NCI-H2196 treated with DMSO at 0.1 percent for 48 hours (cell line): ENCODE measurements around the gene CATSPER2.
"Not testable (repeated sequence)": the region's sequence is repeated elsewhere in the genome, so short reads cannot be mapped to it uniquely, and the experiment has no call there.

ENCODE experiments used
- DNase-seq: peaks from one replicate; lab custom pipeline; 2025; ENCODE audit not compliant: unreplicated experiment; lab: John Stamatoyannopoulos, UW

Gene CATSPER2

DNA sequence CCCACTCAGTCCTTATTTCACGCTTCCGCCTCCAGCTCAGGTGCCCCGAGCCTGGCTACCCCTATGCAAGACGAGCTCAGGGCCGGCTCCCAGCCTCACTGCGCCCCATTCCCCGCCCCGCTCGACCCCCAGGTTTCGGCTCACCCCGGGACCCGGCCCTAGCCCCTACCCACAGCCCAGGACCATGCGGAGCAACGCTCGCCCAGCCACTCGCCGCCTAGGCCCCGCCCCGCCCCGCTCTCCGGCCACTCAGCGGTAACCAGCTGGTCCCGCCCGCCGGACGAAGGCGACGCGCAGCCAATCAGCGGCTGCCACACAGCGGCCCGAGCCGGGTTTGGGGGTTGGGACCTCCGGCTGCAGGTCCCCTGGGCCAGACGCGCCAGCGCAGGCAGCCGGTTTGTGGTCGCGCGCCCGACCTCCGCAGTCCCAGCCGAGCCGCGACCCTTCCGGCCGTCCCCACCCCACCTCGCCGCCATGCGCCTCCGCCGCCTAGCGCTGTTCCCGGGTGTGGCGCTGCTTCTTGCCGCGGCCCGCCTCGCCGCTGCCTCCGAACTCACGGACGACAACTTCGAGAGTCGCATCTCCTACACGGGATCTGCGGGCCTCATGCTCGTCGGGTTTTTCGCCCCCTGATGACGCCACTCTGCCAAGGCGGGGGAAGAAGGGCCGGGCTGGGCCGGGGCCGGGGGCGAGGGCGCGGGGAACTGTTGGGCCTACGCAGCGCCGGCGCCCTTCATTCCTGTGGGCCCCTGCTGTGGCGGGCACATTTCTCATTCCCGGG lies at the start of gene CATSPER2:
CATSPER2 (minus strand) TSS at position 196 of the 781 bp plus-strand sequence. CDS start 783 bp downstream, outside the sequence.
- no peak for DNase-seq

DNA sequence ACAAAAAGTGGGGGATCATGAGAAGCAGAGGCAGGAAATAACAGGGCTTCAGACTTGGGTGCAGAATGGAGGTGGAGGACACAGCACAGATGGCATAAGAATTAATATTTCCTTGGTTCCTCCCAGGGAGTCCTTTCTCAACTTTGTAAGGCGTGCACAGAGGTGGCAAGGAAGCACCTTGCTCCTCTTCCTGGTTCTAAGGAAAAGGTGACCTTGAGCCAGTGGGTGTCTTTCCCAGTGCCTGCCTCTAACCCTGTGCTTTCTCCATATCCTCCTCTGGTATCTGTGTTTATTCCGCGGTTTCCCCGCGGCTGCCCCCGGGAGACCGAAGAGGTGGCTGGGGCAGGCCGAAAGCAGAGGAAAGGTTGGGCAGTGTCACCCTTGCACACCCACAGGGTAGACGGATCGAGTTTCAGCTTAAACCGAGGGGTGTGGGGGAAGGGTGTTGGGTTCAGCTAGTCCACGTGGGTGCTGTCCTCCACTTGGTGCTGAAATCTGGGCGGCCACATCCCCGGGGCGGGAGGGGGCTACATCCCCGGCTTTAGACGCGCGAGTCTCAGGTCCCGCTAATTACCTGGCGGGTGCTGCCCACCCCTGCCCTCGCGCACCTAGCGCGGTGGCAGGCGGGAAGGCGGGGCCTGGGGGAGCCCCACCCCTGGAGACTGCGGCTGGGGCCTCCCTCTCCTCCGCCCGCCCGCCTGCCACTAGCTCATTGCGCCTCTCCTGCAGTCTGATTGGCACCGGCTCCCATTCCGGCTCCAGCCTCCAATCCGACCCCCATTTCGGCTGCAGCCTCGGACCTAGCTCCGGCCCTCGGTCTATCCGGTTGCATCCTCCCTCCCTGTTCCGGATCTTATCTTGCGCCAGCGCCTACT lies 44.7 kb upstream of the CATSPER2 start, which contains the start of gene CKMT1A:
CKMT1A (plus strand) TSS at position 712 of the 875 bp plus-strand sequence. CDS start 192 bp downstream, outside the sequence.
- DNase-seq: not testable (repeated sequence)

GRCh38 chr15:43692679-43693078 lies 44.0 kb upstream of the CATSPER2 start:
- not testable (repeated sequence) for DNase-seq

- not testable (repeated sequence) for DNase-seq
Measured at GRCh38 chr15:43689604-43690301, 41.1 kb upstream of the CATSPER2 start.

DNA sequence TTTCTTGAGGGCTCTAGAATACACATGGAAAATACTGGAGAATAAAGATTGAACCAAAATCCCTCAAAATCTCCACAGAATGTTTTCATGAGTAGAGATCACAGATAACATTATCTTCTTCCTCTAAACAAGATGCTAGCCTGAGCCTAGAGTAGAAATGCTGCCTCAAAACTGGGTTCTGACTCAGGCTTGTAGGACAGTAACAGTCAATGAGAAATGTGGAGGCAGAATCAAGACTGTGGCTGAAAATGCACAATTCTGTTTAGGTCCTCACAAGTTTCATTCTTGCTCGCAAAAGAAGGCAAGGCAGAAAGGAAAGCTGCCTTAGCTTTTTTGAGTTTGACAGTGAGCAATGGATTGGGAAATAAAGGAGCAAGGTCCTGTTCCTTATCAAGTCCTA lies 25.5 kb upstream of the CATSPER2 start:
- not testable (repeated sequence) for DNase-seq

DNA sequence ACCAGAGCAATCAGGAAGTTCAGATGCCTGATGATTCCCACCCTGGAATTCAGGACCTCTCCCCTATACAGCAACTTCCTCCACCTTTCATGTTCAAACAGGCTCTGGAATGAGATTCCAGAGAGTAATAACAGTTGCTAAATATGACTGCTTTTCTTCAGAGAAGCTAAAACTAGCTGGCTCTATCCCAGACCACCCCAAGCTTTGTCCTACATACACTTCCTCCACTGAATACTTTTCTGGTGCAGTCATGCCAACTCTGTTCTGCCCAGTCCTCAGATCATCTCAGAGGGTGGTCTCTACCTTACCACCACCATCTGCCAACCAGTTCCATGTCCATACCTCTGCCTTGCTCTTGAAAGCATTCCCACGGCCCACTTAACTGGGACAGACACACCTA lies 17.5 kb upstream of the CATSPER2 start:
- DNase-seq: not testable (repeated sequence)

DNA sequence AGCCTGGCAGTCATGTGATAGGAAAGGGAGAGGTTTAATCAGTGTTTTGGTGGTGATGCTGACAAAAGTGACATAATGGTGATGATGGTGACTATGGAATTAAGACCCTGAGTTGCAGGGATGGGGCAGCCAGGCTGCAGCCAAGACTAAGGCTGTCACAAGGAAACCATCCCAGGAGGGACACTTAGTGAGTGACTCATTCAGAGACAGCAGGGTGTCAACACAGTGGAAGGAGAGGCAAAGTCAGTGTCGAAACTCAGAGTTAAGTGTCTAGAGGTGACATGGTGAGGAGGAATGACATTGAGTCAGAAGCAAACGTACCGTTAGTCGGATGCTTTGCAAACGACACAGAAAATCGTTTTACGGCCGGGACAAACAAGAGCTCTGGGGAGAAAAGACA lies 14.7 kb upstream of the CATSPER2 start:
- DNase-seq: not testable (repeated sequence)

GRCh38 chr15:43662293-43662692 lies 13.6 kb upstream of the CATSPER2 start:
- DNase-seq: not testable (repeated sequence)

DNA sequence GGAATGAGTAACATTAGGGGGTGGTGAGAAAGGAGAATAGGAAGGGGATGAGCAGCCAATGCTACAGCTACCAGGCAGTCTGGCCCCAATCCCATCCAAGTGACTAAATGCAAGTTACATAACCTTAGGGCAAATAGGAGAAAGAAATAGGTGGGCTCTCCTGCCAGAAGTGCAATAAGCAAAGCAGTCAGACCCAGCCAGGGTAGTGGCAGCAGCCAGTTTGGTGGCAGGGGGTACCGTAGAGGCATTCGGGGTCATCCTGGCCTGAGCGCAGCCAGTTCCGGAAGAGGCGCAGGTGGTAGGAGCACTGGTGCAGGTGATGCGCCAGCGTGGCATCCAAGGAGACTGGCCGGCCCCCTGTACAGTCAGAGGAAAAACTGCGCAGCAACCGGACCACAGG lies 11.1 kb upstream of the CATSPER2 start:
- not testable (repeated sequence) for DNase-seq

DNA sequence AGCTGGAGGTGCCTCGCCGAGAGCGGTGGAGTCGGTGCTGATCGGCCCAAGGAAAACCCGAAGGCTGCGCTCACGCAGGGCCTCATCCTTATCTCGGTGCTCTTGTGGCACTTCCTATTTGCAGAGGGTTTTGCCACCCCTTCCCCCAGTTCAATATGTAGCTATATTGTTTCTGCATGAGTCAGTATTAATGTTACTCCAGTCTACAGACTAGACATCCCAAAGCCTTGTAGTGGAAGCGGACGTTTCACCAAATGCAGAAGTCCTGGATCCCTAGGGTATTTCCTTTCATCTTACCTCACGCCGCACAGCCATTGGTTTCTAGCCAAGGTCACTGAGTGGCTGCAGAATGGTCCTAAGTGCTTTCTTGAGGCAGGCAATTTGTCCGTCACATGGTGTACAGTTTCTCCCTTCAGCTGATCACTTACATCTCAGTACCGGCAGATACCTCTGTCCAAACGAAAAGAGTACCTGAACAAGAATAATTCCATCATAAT lies 834 bp upstream of the CATSPER2 start:
- DNase-seq: not testable (repeated sequence)

GRCh38 chr15:43638464-43639204 lies 10.0 kb downstream of the CATSPER2 start:
- DNase-seq: not testable (repeated sequence)

DNA sequence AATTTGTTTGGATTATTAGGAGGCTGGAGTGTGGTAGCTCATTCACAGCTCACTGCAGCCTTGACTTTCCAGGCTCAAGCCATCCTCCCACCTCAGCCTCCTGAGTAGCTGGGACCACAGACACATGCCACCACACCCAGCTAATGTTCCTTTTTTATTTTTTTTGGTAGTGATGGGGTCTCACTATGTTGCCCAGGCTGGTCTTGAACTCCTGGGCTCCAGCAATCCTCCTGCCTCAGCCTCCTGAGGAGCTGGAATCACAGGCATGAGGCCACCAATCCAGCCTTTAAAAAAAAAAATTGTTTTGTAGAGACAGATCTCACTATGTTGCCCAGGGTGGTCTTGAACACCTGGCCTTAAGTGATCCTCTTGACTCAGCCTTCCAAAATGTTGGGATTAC lies 21.7 kb downstream of the CATSPER2 start:
- DNase-seq: not testable (repeated sequence)

DNA sequence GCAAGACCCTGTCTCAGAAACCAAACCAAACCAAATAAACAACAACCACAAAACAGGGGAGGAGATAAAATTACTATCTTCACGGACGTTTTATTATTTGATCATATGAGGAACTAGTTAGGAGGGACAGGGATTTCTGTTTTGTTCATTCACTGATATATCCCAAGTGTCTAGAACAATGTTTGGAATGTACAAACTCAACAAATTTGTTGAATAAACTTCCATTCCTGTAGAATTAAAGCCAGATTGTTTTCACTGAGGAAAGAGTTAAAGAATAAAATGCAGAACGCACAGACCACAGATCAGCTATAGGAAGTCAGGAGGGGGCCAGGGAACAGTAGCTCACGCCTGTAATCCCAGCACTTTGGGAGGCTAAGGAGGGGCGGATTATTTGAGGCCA lies 23.5 kb downstream of the CATSPER2 start:
- DNase-seq: no peak

DNA sequence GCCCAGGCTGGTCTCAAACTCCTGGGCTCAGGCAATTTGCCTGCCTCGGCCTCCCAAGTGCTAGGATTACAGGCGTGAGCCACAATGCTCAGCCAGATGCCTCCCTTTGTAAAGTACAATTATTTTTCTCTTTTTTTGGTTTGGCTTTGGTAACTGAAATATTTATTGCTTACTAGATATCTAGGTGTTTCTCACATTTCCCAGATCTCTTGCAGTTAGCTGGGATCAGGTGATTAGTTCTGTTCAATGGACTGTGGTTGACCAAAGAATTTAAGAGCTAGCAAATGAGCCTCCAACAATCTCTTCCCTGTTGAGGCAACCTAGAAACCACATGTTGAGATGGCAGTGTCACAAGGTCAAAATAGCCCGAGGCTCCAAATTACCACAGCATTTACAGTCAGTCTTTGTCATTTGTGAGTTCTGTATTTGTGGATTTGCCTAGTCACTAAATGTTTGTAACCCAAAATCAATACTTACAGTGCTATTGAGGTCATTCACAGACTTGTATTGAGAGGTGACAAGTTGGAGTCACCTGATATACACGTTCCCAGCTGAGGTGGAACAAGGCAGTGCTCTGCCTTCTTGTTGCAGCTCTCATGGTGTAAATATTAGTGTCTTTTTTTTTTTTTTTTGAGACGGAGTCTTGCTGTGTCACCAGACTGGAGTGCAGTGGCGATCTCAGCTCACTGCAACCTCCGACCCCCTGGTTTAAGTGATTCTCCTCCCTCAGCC lies 26.4 kb downstream of the CATSPER2 start:
- DNase-seq: not testable (repeated sequence)

DNA sequence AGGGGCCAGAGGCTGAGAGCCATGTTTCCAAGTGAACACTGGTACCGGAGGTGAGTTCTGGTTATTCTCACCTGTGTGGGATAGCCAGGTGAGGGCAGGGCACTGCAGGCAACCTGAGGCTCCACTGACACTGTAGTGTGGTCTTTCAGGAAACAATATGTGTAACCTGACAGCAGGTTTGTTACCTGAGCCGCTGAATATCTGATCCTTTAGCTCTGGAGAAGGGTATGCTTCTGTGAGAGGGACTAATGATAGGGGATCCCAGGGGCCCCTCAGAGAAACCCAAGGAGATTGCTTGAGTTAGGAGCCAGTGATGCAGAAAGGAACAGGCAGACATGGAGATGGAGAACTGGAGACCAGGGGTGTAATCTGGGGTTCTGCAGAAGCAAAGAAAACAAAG lies 29.9 kb downstream of the CATSPER2 start, which contains the start of gene STRC:
STRC (minus strand) TSS at position 101 of the 400 bp plus-strand sequence; CDS start at position 23, 78 bp downstream.
- DNase-seq: not testable (repeated sequence)

DNA sequence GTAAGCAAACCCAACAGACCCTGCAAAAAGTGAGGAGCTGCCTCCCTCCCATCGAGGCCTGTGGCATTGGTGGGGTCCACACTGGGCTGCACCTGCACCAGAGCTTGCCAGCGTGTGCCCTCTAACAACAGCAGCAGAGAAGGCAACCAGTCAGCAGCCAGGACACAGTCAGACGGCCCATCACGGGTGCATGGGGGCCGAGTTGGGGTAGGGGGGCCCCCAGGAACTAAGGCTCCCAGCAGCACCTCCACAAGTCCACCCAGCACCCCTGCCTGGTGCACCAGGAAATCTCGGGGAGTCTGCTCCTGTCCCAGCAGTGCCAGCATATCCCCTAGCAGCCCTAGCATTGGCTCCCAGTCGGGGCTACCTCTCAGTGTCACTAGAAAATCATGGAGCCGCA lies 30.9 kb downstream of the CATSPER2 start:
- DNase-seq: not testable (repeated sequence)

DNA sequence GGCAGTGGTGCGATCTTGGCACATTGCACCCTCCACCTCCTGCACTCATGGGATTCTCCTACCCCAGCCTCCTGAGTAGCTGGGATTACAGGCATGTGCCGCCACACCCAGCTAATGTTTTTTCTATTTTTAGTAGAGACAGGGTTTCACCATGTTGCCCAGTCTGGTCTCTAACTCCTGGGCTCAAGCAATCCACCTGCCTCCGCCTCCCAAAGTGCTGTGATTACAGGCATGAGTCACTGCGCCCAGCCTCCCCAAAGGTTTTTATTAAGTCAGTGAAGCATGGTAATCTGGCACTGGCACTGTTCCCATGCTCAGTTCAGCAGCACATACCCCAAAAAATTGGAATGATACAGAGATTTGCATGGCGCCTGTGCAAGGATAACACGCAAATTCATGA lies 46.4 kb downstream of the CATSPER2 start:
- DNase-seq: not testable (repeated sequence)

DNA sequence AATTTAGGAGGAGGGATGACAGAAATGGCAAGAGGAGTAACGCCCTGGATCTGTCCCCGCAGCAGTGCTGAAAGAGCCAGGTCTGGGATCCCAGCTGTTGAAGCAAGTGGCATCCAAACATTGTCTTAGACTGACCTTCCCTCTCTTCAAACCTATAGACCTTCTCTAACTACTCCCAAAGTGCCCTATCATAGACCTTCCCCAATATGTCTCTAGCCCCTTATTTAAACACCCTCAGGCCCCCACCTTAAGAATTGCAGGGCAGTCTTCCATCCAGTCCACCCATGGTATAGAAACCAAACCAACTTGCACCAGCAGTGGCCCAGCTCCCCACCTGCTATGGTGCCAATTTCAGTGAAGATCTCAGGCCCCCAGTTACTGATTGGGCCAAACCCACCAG lies 48.4 kb downstream of the CATSPER2 start:
- DNase-seq: not testable (repeated sequence)

DNA sequence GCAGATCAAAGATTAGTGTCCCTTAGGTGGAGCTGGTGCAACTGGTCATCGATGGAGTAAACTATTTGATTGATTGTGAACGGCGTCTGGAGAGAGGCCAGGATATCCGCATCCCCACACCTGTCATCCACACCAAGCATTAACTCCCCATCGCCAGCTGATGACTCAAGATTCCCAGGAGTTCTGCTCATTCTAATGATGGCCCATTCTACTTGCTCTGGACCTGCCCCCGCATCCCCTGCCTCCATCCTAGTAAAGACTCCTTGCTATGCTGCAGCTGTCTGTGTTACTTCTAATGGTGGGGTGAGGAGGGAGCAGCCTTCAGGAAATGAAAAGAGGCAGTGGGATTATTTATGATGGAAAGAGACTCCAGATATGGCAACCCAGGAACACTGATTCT lies 49.5 kb downstream of the CATSPER2 start:
- DNase-seq: not testable (repeated sequence)
